ENCODE data around the gene POLH. TPM values are rescaled to one million over a fixed set of nuclear protein-coding genes. Genes with fewer than 3 reads are reported as not detected.
"Not testable (repeated sequence)": the region's sequence is repeated elsewhere in the genome, so short reads cannot be mapped to it uniquely, and the experiment has no call there.

POLH gene
- total RNA-seq, 4 donors from 2014 or later, result 14.8 to 19.5 (median 15.2) TPM

- H3K4me3 ChIP-seq (replicated peaks in 1 of 3), result peak within 1 kb of the TSS; percentile 51 to 92 (median 65)
- peaks cover 21 to 26% of the 10 kb centered on the region in 2 donors for H3K36me3 ChIP-seq
- intact Hi-C loops (cut with DNase I), result no loop called here
- no peaks in the 10 kb centered on the region for H3K9me3 ChIP-seq
- no peaks in the 10 kb centered on the region for H3K27me3 ChIP-seq
- peaks cover 17 to 30% of the 10 kb centered on the region in 2 donors for H3K4me1 ChIP-seq
- peak in 1 of 2 donors; percentile 74 for TF ChIP-seq POLR2A (IDR thresholded peaks at IDR 0.05)
- no peak for TF ChIP-seq CTCF (IDR thresholded peaks at IDR 0.05)
- H3K27ac ChIP-seq, result peak within 1 kb of the TSS; percentile 94 to 98 (median 97)
- 0% methylated on average over 1 to 46 of the region's 46 CpGs for WGBS, 2 donors
- peak; percentile 99 to 100 for DNase-seq
Measured at GRCh38 chr6:43629104-43629504, 53.1 kb downstream of the POLH start, which contains the start of gene GTPBP2. GTPBP2 (minus strand) TSS chr6:43629264; CDS start chr6:43629162, 102 bp downstream.

DNA sequence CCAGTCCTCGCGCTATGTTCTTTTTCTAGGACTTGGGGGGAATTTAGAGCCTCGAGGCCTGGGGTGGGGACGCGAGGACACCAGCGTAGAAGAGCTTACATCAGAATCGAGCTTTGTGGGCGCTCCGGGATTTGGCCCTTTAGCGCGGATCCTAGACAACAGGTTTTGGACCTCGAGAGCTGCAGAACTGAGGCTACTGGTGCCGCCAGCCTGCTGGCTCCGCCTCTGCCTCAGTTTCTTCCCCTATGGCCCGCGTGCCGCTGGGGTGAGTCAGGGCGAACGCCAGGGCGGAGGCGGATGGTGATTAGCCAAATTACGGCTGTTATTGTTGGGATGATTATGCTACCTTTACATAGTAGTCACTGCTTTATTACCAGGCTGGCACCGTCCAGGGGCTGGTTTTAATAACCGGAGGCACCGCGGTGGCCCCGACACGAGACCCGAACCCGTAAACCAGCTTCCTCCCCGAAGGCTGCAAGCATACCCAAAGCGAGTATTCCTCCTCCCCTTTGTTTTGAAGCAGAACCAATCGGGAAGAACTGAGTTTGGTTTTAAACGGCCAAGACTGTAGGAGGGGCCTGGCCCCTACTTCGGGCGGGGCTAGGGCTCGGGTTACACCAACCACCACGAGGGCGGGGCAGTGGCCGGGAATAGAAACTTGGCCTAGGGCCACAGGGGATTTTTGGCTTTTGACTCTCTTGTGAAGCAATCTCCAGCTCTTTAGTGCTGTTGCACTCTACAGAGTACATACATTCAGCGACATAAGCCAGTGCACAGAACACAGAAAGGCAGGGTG lies 53.7 kb downstream of the POLH start:
- H3K36me3 ChIP-seq, result peaks cover 15 to 20% of the 10 kb centered on the region in 2 donors
- WGBS, 2 donors, result 0% methylated on average over 31 to 38 of the region's 41 CpGs
- peak overlapping the region; percentile 94 to 98 (median 97) for H3K27ac ChIP-seq
- no peaks in the 10 kb centered on the region for H3K27me3 ChIP-seq
- no peaks in the 10 kb centered on the region for H3K9me3 ChIP-seq
- peak; percentile 96 to 97 for DNase-seq
- H3K4me1 ChIP-seq, result peaks cover 17 to 30% of the 10 kb centered on the region in 2 donors
- H3K4me3 ChIP-seq (replicated peaks in 1 of 3), result peak overlapping the region; percentile 33 to 92 (median 65)
- intact Hi-C loops (cut with DNase I), result no loop called here
- no peak for TF ChIP-seq CTCF (IDR thresholded peaks at IDR 0.05)
- peak in 1 of 2 donors; percentile 83 for TF ChIP-seq POLR2A (IDR thresholded peaks at IDR 0.05)

- Histone ChIP-seq H3K36me3 (peaks cover 1 to 6% of the 10 kb centered on the region in 2 donors), H3K27me3 (no peaks in the 10 kb centered on the region), H3K27ac (no peak overlapping the region), H3K9me3 (no peaks in the 10 kb centered on the region), H3K4me3 (replicated peaks in 1 of 3) (no peak overlapping the region), H3K4me1 (peaks cover 17 to 27% of the 10 kb centered on the region in 2 donors)
- 93 to 100% methylated on average over 1 of the region's 1 CpG for WGBS, 2 donors
- intact Hi-C loops (cut with DNase I), result no loop called here
- TF ChIP-seq POLR2A (IDR thresholded peaks at IDR 0.05), result no peak
- TF ChIP-seq CTCF (IDR thresholded peaks at IDR 0.05), result no peak
- no peak for DNase-seq
Measured at GRCh38 chr6:43630980-43631619, 55.1 kb downstream of the POLH start.

GRCh38 chr6:43633002-43633401 lies 57.0 kb downstream of the POLH start:
- WGBS, 2 donors, result 89 to 90% methylated on average over 7 of the region's 7 CpGs
- peaks cover 15 to 25% of the 10 kb centered on the region in 2 donors for H3K4me1 ChIP-seq
- intact Hi-C loops (cut with DNase I); H3K27me3 ChIP-seq; H3K27ac ChIP-seq; H3K4me3 ChIP-seq (replicated peaks in 1 of 3); H3K36me3 ChIP-seq; H3K9me3 ChIP-seq; DNase-seq: not testable (repeated sequence)

DNA sequence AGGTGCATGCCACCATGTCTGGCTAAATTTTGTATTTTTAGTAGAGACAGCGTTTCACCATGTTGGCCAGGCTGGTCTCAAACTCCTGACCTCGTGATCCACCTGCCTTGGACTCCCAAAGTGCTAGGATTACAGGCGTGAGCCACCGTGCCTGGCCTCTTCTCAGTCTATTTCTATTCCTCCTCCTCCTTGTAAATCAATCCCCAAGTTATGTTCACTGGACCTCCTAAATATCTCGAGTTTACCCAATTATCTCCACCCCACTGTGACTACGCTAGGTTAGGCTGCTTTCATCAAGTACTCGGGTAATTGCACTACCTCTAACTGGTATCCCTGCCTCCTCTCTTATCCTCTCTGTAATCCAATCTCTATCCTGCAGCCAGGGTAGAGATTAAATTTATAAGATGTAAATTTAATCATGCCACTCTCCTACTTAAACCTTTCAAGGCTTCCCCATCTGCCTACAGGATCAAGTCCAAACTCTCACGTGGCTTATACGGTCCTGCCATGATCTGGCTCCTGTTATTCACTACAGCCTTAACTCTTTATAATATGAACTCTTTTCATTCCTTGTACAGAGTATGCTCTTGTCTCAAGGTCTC lies 58.8 kb downstream of the POLH start:
- no peak for DNase-seq
- Histone ChIP-seq H3K9me3 (no peaks in the 10 kb centered on the region), H3K4me3 (replicated peaks in 1 of 3) (no peak overlapping the region), H3K36me3 (peaks cover 3 to 5% of the 10 kb centered on the region in 2 donors), H3K27ac (no peak overlapping the region), H3K4me1 (peaks cover 14 to 27% of the 10 kb centered on the region in 2 donors), H3K27me3 (no peaks in the 10 kb centered on the region)
- WGBS, 2 donors, result 76 to 82% methylated on average over 9 of the region's 9 CpGs
- intact Hi-C loops (cut with DNase I), result no loop called here
- no peak for TF ChIP-seq CTCF (IDR thresholded peaks at IDR 0.05)
- TF ChIP-seq POLR2A (IDR thresholded peaks at IDR 0.05), result no peak
